ENCODE measurements around the gene DTNB.

GRCh38 chr2:25481381-25482300, 191.7 kb downstream of the DTNB start:
- no peak for TF ChIP-seq CTCF (IDR thresholded peaks at IDR 0.05)
- no peak for TF ChIP-seq POLR2A (IDR thresholded peaks at IDR 0.05)
